Subcutaneous adipose tissue (tissue), 4 donors: ENCODE measurements around the gene SPINK14. TPM values are rescaled to one million over a fixed set of nuclear protein-coding genes. Genes with fewer than 3 reads are reported as not detected.

Source experiments
- total RNA-seq, 4 donors: library from RNA; depleted of rRNA; stranded (reverse); fragments of >200 nt; gene quantifications; one replicate each; pipeline ENCODE4 v1.1.0, GENCODE V29; 2016
- TF ChIP-seq, protein P1 (sequence below): fragments of 450-650 bp; IDR thresholded peaks from one replicate; pipeline ENCODE4 v1.5.1; 2016; ENCODE audit warnings: low read depth, mild to moderate bottlenecking, control low read depth, antibody characterized with exemption, moderate library complexity

Gene SPINK14
- total RNA-seq, 4 donors from 2014 or later: not detected

DNA sequence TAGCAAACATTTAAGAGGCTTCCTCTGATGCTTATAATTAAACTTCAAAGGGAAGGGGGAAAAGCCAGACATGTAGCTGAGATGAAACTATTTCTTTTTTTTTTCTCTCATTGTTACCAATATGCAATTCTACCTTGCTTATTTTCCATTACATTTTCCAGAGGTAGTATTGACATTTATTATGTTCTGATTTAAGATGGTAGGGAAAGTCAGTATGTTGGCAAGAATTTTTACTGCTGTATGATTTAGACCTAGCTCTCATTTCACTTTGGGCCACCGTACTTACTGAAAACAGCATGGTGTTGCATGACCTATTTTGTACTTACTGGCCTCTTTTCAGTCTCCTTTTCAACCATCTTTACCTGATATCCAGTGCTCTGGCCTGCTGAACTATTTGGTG, 24.9 kb downstream of the SPINK14 start:
- TF ChIP-seq, protein P1, sequence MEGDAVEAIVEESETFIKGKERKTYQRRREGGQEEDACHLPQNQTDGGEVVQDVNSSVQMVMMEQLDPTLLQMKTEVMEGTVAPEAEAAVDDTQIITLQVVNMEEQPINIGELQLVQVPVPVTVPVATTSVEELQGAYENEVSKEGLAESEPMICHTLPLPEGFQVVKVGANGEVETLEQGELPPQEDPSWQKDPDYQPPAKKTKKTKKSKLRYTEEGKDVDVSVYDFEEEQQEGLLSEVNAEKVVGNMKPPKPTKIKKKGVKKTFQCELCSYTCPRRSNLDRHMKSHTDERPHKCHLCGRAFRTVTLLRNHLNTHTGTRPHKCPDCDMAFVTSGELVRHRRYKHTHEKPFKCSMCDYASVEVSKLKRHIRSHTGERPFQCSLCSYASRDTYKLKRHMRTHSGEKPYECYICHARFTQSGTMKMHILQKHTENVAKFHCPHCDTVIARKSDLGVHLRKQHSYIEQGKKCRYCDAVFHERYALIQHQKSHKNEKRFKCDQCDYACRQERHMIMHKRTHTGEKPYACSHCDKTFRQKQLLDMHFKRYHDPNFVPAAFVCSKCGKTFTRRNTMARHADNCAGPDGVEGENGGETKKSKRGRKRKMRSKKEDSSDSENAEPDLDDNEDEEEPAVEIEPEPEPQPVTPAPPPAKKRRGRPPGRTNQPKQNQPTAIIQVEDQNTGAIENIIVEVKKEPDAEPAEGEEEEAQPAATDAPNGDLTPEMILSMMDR: no peak

DNA sequence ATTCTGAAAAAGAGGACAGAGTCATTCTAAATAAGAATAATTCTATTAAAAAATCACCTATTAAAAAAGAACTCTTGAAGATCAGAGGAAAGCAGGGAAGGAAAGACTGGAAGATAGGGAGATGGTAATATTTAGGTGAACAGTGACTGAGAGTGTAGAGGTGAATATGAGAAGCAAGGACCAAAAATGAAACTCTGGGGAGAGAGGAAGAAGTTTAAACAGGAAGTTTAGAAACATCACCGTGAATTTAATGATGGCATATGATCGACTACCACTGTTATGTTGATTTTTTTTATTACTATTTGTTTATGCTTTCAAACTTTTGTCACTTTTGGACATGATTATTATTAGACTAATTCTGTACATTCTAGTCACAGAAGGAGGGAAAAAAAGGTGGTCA, 32.8 kb downstream of the SPINK14 start:
- TF ChIP-seq, protein P1: no peak

DNA sequence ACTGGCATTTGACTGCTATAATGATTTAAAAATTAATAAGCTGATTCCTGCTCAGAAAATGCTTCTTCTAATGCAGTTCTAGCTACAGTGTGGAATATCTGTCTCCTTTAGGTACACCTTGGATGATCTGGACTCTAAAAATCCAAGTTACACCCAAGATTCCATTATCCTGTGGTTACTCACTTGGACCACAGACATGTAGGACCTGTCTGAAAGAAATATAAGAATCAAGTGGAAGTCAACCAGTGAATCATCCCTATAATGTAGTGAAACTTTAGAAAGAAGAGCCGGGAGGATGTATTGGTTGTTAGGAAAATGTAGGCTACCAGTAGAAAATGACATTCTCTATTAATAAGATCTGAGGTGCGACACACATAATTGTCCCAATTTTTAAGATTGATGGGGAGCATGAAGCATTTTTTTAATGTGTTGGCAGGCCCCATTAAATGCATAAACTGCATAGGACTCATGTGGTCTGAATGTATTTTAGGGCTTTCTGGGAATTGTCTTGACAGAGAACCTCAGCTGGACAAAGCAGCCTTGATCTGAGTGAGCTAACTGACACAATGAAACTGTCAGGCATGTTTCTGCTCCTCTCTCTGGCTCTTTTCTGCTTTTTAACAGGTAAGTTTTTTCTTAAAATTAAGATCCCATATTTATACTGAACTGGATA, 34.3 kb downstream of the SPINK14 start, which contains the start of gene SPINK6:
Gene SPINK6, plus strand, starts transcription at position 512 of the 673 bp plus-strand sequence. Its CDS starts 55 bp downstream, at position 567.
- TF ChIP-seq, protein P1: no peak

DNA sequence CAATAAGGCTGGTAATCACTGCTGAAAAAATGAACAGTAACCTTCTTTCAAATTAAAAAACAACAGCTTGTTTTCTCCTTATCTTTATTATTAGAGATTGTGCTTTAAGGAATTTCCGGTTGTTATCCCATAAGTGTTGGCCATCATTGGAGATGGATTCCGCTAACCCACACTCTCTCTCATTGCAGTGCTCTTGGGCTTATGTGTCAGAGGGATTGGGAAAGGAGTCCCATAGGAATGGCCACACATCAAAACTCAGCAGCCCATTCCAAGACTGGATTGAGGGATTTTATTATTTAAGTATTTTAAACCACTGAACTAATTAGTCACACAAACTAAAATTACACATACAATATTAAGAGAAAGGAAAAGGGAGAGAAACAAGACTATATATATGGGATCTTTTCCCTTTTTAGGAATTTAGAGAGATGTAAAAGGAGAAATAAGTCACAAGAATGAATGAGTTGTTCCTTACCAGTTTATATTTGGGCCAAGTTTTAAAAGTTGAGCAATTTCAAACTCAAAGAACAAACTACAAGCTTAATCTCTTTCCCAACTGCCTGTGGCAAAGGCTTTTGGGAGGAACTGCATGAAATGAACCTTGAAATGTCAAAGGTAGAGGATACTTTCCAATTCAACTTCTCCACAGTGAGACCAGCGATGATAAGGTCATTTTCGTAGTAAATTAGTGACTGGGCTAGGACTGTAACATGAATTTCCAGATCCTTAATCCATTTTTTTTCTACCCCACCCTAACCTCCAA, 36.9 kb downstream of the SPINK14 start:
- TF ChIP-seq, protein P1: no peak

DNA sequence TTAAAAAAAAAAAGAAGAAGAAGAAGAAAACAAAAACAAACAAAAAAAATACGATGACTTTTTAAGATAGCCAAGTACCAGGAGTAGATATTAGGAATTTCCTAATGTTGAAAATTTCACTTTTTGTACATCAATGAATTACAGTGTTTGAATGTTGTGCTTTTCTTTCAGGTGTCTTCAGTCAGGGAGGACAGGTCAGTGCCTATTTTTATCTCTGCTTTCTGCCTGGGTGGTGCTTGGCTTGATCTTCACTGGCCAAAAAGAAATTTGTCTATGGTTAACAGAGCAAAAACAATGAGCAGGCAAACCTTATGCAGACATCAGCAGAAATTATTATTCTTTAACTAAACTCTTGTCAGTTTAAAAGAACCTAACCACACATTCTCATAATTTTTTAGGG, 37.5 kb downstream of the SPINK14 start:
- TF ChIP-seq, protein P1: no peak

DNA sequence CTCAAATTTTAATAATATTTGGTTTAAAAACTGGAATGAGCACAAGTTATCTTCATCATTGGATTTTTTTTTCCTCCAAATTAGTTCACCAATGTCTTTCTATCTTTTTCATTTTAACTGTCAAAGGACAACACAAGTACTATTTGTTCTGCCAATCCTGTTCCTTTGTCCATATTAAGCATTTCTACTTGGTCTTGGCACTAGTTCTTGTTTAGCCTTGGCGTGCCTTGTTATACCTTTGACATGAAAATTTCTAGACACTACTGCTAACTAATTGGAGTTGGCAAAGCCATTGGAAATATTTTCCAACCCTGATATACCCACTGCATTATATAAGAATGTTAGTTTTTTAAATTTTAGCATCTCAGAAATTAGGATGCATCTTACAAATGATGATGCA, 38.3 kb downstream of the SPINK14 start:
- TF ChIP-seq, protein P1: no peak

DNA sequence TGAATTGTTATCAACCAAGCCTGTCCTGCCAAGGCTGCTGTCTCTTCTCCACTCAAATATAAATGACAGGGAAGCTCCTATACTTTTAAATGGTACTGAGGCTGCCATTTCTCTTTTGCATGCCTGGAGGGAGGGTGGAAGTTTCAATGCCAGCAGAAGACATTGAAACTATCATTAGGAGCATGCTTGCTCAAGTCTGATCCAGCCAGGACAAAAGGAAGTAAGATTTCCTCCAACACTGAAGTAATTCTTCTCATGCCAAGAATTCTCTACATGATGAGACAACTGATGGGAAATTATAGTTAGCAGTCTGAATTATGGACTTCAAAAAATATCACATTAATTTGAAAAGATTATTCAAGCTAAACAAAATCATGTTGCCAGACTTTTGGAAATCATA, 39.9 kb downstream of the SPINK14 start:
- TF ChIP-seq, protein P1: no peak
